A673 (cell line): ENCODE results near the gene OPRL1. TPM values are rescaled to one million over a fixed set of nuclear protein-coding genes. Genes with fewer than 3 reads are reported as not detected.

Experiments used
- BruUV-seq: library from RNA; stranded (reverse); fragments of 400-500 nt; replicated peaks from 2 replicates; lab custom pipeline; 2021; lab: Mats Ljungman, UMichigan
- CTCF ChIA-PET: fragments of 300-600 bp; sonication (Branson Sonifier 250); formaldehyde crosslinking; loops from one replicate; lab custom pipeline; 2022; ENCODE audit warnings: antibody characterized with exemption; lab: Charles Lee
- POLR2A ChIA-PET: fragments of 300-600 bp; sonication (Branson Sonifier 250); formaldehyde crosslinking; loops from one replicate; lab custom pipeline; 2022; ENCODE audit warnings: antibody characterized with exemption; ENCODE audit not compliant: low non-redundant PET; lab: Charles Lee
- DNase-seq: peaks from one replicate; pipeline ENCODE4 v3.0.0-alpha.2; 2015; ENCODE audit warnings: low spot score
- H3K27ac ChIP-seq: fragments of 200-600 bp; sonication (generic); 2 replicates; pipeline ENCODE4 v1.5.1; 2016; ENCODE audit warnings: mixed run types, low read depth, mild to moderate bottlenecking, mixed read lengths, antibody characterized with exemption, low read length; ENCODE audit not compliant: poor library complexity, severe bottlenecking
- H3K27me3 ChIP-seq: fragments of 200-600 bp; sonication (generic); replicated peaks from 2 replicates; pipeline ENCODE4 v1.6.1; 2017; ENCODE audit warnings: mixed run types, low read depth, mild to moderate bottlenecking, mixed read lengths, antibody characterized with exemption, low read length; ENCODE audit not compliant: insufficient read depth, poor library complexity
- H3K36me3 ChIP-seq: fragments of 200-600 bp; sonication (generic); 2 replicates; pipeline ENCODE4 v1.6.1; 2016; ENCODE audit warnings: mixed run types, mild to moderate bottlenecking, mixed read lengths, antibody characterized with exemption, low read length; ENCODE audit not compliant: insufficient read depth, poor library complexity, severe bottlenecking
- H3K4me1 ChIP-seq: fragments of 200-600 bp; sonication (generic); 2 replicates; pipeline ENCODE4 v1.6.1; 2017; ENCODE audit warnings: mixed run types, mild to moderate bottlenecking, mixed read lengths, antibody characterized with exemption, low read length; ENCODE audit not compliant: insufficient read depth, poor library complexity, severe bottlenecking
- H3K4me3 ChIP-seq: fragments of 200-600 bp; sonication (generic); 2 replicates; pipeline ENCODE4 v1.5.1; 2016; ENCODE audit warnings: low read depth, mixed run types, mild to moderate bottlenecking, mixed read lengths, low read length; ENCODE audit not compliant: poor library complexity, severe bottlenecking
- H3K9me3 ChIP-seq: fragments of 200-600 bp; sonication (generic); 2 replicates; pipeline ENCODE4 v1.6.1; 2016; ENCODE audit warnings: mixed run types, low read depth, mild to moderate bottlenecking, mixed read lengths, antibody characterized with exemption, low read length; ENCODE audit not compliant: poor library complexity, severe bottlenecking
- EZH2 ChIP-seq: fragments of 200-600 bp; sonication (generic); IDR thresholded peaks from 2 replicates; pipeline ENCODE4 v1.6.1; 2017; ENCODE audit warnings: borderline replicate concordance, low read depth, mild to moderate bottlenecking, mixed read lengths, antibody characterized with exemption, low read length; ENCODE audit not compliant: poor library complexity, severe bottlenecking
- intact Hi-C: fragments of 100-400 bp; cut with micrococcal nuclease; formaldehyde crosslinking; loops from one replicate; pipeline ENCODE4 v1.10.0; 2022; ENCODE audit not compliant: unreplicated experiment
- total RNA-seq: library from RNA; stranded (reverse); gene quantifications from 2 replicates; pipeline ENCODE4 v1.2.3, GENCODE V29; 2021
- TF ChIP-seq, protein P1 (sequence below): fragments of 300-800, 200-600 bp; sonication (generic); conservative IDR thresholded peaks from 2 replicates; pipeline ENCODE4 v1.5.1; 2017; ENCODE audit warnings: low read depth, mild to moderate bottlenecking, antibody characterized with exemption, low read length, moderate library complexity, mixed read lengths

OPRL1 gene
- total RNA-seq, 1 experiment from 2014 or later, result 0.32 TPM

DNA sequence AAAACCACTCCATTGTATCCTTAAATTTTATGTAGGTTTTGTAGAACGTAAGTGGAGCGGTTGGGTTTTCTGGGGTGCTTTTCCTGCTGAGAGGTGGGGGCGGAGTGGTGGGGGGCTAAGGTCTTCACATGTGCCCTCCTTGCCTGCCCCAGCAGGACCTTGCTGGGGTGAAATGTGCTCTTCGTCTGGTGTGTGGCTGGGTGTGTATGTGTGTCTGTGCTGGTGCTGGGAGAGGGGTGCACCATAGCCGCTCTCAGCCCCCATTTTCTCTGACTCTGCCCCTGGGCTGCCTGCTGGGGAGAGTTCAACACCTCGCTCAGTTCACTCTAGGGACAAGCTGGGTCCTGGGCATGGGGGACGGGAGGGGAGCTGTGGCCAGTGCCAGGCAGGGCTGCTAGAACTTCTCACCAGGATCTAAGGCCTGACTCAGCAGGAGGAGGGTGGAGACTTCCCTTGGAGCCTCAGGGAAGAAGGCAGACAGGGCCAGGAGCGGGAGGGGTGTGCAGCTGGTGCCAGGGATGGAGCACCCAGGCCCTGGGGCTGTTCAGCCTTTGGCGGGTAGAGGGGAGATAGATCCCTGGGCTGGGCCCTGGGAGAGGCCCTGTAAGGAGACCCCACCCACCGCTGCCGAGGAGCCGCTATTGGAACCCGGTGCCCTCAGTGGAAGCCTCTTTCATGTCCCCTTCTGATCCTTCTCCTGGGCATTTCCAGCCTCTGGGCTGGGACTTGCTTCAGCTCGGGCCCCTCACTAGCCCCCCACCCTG lies 35.2 kb upstream of the OPRL1 start:
- H3K4me3 ChIP-seq, result no peak overlapping the region
- BruUV-seq, result no TSS peak
- no peak overlapping the region for H3K27ac ChIP-seq
- no peaks in the 10 kb centered on the region for H3K36me3 ChIP-seq
- H3K27me3 ChIP-seq, result peaks cover 37% of the 10 kb centered on the region
- peaks cover 17% of the 10 kb centered on the region for H3K4me1 ChIP-seq
- TF ChIP-seq, protein P1, sequence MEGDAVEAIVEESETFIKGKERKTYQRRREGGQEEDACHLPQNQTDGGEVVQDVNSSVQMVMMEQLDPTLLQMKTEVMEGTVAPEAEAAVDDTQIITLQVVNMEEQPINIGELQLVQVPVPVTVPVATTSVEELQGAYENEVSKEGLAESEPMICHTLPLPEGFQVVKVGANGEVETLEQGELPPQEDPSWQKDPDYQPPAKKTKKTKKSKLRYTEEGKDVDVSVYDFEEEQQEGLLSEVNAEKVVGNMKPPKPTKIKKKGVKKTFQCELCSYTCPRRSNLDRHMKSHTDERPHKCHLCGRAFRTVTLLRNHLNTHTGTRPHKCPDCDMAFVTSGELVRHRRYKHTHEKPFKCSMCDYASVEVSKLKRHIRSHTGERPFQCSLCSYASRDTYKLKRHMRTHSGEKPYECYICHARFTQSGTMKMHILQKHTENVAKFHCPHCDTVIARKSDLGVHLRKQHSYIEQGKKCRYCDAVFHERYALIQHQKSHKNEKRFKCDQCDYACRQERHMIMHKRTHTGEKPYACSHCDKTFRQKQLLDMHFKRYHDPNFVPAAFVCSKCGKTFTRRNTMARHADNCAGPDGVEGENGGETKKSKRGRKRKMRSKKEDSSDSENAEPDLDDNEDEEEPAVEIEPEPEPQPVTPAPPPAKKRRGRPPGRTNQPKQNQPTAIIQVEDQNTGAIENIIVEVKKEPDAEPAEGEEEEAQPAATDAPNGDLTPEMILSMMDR, result no peak
- TF ChIP-seq EZH2, result no peak
- CTCF ChIA-PET, result no interaction called here
- peak; percentile 61 for DNase-seq
- POLR2A ChIA-PET, result no interaction called here
- H3K9me3 ChIP-seq, result no peaks in the 10 kb centered on the region
- intact Hi-C loops, result no loop called here

DNA sequence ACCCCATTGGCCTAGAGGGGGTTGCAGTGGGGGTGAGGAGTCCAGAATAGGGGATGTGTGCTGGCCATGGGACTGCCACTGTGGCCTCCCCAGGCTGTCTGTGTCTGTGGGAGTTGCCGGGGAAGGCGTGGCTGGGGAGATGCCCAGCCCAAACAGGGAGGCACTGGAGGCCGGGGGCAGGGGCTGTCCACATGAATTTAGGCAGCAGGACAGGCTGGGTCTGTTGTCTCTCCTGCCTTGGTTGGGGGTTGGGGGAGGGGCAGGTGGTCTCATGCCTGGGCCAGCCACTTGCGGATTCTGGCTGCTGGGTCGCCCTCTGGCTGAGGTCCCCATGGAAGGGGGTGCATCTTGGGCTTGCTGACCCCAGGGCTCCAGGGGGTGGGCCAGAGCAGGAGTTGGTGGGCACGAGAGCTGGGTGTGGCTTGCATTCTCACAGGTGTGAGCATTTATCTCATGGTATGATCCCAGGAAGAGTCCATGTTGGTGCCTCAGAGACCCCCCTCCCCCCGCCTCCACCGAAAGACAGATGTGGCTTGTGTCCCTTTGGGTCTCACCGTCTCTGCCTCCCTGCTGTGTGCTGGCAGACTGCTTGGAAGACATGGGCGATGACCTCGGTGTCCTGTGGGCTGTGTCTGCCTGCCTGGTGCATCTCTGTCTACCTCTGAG lies 34.4 kb upstream of the OPRL1 start:
- H3K36me3 ChIP-seq, result no peaks in the 10 kb centered on the region
- H3K27me3 ChIP-seq, result peaks cover 29% of the 10 kb centered on the region
- H3K9me3 ChIP-seq, result no peaks in the 10 kb centered on the region
- no peak overlapping the region for H3K27ac ChIP-seq
- no TSS peak for BruUV-seq
- TF ChIP-seq, protein P1, result no peak
- TF ChIP-seq EZH2, result no peak
- DNase-seq, result no peak
- ChIA-PET POLR2A (no interaction called here), CTCF (no interaction called here)
- intact Hi-C loops, result no loop called here
- peaks cover 25% of the 10 kb centered on the region for H3K4me1 ChIP-seq
- H3K4me3 ChIP-seq, result no peak overlapping the region

DNA sequence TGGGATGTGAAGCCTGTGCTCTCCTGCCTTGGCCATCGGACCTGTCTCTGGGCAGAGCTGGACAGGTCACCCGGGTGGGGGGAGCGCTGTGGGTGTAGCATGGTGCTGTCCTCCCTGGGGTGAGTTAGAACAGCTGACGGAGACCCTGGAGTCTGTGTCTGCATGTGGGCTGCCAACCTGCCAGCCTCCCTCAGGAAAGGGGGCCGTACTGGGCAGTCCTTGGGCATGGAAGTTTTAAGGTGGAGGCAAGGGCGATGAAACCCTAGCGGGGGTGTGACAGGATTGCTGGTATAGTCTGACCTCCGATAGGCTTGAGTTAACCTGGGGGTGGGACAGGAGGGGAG lies 32.9 kb upstream of the OPRL1 start:
- H3K4me1 ChIP-seq, result peaks cover 21% of the 10 kb centered on the region
- ChIA-PET CTCF (interaction anchor here (1.1 kb wide), 1 partner anchor 11 kb away, joined by 3 read pairs; no protein-coding TSS in a partner anchor), POLR2A (no interaction called here)
- intact Hi-C loops, result no loop called here
- no TSS peak for BruUV-seq
- H3K9me3 ChIP-seq, result no peaks in the 10 kb centered on the region
- H3K36me3 ChIP-seq, result no peaks in the 10 kb centered on the region
- H3K27me3 ChIP-seq, result peaks cover 14% of the 10 kb centered on the region
- H3K4me3 ChIP-seq, result no peak overlapping the region
- no peak for TF ChIP-seq EZH2
- TF ChIP-seq, protein P1, result no peak
- no peak for DNase-seq
- H3K27ac ChIP-seq, result no peak overlapping the region
